ENCODE measurements around the gene ZDHHC18.

- no peak for TF ChIP-seq CTCF (IDR thresholded peaks at IDR 0.05)
- TF ChIP-seq ZFX (IDR thresholded peaks at IDR 0.05; ENCODE audit: borderline replicate concordance) = no peak
These were observed 32.6 kb downstream of the ZDHHC18 start for GRCh38 chr1:26858891-26859640.
